ENCODE data around the gene SLC13A2.

GRCh38 chr17:28505986-28506665 lies 32.7 kb downstream of the SLC13A2 start, which contains the start of gene FOXN1:
- TF ChIP-seq CTCF (IDR thresholded peaks at IDR 0.05) (no peak), POLR2A (IDR thresholded peaks at IDR 0.05) (no peak)

Measured in right lobe of liver (tissue), 4 donors.